SK-N-SH (cell line): ENCODE results near the gene BCAS3.

Experiments used
- CHD2 ChIP-seq: fragments of 150-350 bp; IDR thresholded peaks from 2 replicates; pipeline ENCODE4 v1.6.1; 2018; ENCODE audit warnings: low read length; ENCODE audit not compliant: partially characterized antibody
- EP300 ChIP-seq, 2 experiments: IDR thresholded peaks; 2 replicates each; pipeline versions ENCODE4 v1.4.0 to v1.6.1; 2012; ENCODE audit warnings: borderline replicate concordance in 1 of 2, low read depth in 1 of 2, low read length in 1 of 2
- EZH2phosphoT487 ChIP-seq: fragments of 200-600 bp; sonication (generic); IDR thresholded peaks from 2 replicates; pipeline ENCODE4 v1.6.1; 2017; ENCODE audit warnings: low read depth, mixed run types, mild to moderate bottlenecking, antibody characterized with exemption, moderate library complexity, borderline replicate concordance
- FOSL2 ChIP-seq: IDR thresholded peaks from 2 replicates; pipeline ENCODE4 v1.4.0; 2012; ENCODE audit warnings: low read depth, mild to moderate bottlenecking, moderate library complexity, borderline replicate concordance
- GATA2 ChIP-seq: sonication (generic); formaldehyde crosslinking; IDR thresholded peaks from 2 replicates; pipeline ENCODE4 v1.5.0; 2020; ENCODE audit warnings: mild to moderate bottlenecking, missing genetic modification reagents
- NFIC ChIP-seq: IDR thresholded peaks from 2 replicates; pipeline ENCODE4 v1.4.0; 2012; ENCODE audit warnings: borderline replicate concordance
- POLR2AphosphoS5 ChIP-seq: IDR thresholded peaks from 2 replicates; pipeline ENCODE4 v1.6.1; 2012; ENCODE audit warnings: low read depth, low read length
- RFX5 ChIP-seq: IDR thresholded peaks from 2 replicates; pipeline ENCODE4 v1.6.1; 2012; ENCODE audit warnings: mild to moderate bottlenecking, improper control_type of control experiment, low read length
- SIN3A ChIP-seq: IDR thresholded peaks from 2 replicates; pipeline ENCODE4 v1.6.1; 2012; ENCODE audit warnings: low read depth, mild to moderate bottlenecking, low read length, moderate library complexity, borderline replicate concordance
- YY1 ChIP-seq: IDR thresholded peaks from 2 replicates; pipeline ENCODE4 v1.4.0; 2012; ENCODE audit warnings: low read depth, mild to moderate bottlenecking
- TF ChIP-seq, protein P1 (sequence below): fragments of 200-600 bp; sonication (generic); IDR thresholded peaks from 2 replicates; pipeline ENCODE4 v1.6.1; 2017; ENCODE audit warnings: antibody characterized with exemption, mild to moderate bottlenecking, moderate library complexity
- TF ChIP-seq, protein P2 (sequence below): IDR thresholded peaks from 2 replicates; pipeline ENCODE4 v1.4.0; 2012; ENCODE audit warnings: low read depth
- TF ChIP-seq, protein P3 (sequence below): IDR thresholded peaks from 2 replicates; pipeline ENCODE4 v1.6.1; 2012; ENCODE audit warnings: mild to moderate bottlenecking, low read depth, low read length, moderate library complexity
- TF ChIP-seq, protein P4 (sequence below): fragments of 150-350 bp; IDR thresholded peaks from 2 replicates; pipeline ENCODE4 v1.6.1; 2017; ENCODE audit warnings: antibody characterized with exemption, low read length, low read depth, borderline replicate concordance

DNA sequence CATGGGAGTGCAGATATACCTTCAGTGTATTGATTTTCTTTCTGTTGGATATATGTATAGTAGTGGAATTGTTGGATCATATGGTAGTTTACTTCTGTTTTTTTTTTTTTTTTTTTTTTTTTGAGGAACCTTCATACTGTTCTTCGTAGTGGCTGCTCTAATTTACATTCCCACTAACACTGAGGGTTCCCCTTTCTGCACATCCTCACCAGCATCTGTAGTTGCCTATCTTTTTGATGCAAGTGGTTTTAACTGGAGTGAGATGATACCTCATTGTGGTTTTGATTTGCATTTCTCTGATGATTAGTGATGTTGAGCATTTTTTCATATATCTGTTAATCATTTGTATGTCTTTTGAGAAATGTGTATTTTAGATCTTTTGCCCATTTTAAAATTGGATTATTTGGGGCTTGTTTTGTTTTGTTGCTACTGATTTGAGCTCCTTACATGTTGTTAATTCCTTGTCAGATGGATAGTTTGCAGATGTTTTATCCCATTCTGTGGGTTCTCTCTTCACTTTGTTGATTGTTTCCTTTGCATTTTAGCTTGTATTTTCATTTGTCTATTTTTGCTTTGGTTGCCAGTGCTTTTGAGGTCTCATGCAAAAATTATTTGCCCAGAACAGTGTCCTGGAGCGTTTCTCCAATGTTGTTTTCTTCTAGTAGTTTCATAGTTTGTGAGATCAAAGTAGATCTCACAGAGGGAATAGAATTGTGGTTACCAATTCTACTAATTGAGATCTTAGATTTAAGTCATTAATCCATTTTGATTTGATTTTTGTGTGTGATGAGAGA, 25.0 kb upstream of the BCAS3 start:
- TF ChIP-seq GATA2 (no peak), NFIC (no peak), POLR2AphosphoS5 (no peak), FOSL2 (no peak), EZH2phosphoT487 (no peak), YY1 (no peak), EP300 (IDR thresholded peaks at IDR 0.05; ENCODE audit: borderline replicate concordance in 1 of 2, low read depth in 1 of 2, low read length in 1 of 2) (no peak), SIN3A (no peak), RFX5 (no peak), CHD2 (no peak)
- TF ChIP-seq, protein P1, sequence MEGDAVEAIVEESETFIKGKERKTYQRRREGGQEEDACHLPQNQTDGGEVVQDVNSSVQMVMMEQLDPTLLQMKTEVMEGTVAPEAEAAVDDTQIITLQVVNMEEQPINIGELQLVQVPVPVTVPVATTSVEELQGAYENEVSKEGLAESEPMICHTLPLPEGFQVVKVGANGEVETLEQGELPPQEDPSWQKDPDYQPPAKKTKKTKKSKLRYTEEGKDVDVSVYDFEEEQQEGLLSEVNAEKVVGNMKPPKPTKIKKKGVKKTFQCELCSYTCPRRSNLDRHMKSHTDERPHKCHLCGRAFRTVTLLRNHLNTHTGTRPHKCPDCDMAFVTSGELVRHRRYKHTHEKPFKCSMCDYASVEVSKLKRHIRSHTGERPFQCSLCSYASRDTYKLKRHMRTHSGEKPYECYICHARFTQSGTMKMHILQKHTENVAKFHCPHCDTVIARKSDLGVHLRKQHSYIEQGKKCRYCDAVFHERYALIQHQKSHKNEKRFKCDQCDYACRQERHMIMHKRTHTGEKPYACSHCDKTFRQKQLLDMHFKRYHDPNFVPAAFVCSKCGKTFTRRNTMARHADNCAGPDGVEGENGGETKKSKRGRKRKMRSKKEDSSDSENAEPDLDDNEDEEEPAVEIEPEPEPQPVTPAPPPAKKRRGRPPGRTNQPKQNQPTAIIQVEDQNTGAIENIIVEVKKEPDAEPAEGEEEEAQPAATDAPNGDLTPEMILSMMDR = no peak
- TF ChIP-seq, protein P2, sequence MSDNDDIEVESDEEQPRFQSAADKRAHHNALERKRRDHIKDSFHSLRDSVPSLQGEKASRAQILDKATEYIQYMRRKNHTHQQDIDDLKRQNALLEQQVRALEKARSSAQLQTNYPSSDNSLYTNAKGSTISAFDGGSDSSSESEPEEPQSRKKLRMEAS = no peak
- TF ChIP-seq, protein P3, sequence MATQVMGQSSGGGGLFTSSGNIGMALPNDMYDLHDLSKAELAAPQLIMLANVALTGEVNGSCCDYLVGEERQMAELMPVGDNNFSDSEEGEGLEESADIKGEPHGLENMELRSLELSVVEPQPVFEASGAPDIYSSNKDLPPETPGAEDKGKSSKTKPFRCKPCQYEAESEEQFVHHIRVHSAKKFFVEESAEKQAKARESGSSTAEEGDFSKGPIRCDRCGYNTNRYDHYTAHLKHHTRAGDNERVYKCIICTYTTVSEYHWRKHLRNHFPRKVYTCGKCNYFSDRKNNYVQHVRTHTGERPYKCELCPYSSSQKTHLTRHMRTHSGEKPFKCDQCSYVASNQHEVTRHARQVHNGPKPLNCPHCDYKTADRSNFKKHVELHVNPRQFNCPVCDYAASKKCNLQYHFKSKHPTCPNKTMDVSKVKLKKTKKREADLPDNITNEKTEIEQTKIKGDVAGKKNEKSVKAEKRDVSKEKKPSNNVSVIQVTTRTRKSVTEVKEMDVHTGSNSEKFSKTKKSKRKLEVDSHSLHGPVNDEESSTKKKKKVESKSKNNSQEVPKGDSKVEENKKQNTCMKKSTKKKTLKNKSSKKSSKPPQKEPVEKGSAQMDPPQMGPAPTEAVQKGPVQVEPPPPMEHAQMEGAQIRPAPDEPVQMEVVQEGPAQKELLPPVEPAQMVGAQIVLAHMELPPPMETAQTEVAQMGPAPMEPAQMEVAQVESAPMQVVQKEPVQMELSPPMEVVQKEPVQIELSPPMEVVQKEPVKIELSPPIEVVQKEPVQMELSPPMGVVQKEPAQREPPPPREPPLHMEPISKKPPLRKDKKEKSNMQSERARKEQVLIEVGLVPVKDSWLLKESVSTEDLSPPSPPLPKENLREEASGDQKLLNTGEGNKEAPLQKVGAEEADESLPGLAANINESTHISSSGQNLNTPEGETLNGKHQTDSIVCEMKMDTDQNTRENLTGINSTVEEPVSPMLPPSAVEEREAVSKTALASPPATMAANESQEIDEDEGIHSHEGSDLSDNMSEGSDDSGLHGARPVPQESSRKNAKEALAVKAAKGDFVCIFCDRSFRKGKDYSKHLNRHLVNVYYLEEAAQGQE = no peak
- TF ChIP-seq, protein P4, sequence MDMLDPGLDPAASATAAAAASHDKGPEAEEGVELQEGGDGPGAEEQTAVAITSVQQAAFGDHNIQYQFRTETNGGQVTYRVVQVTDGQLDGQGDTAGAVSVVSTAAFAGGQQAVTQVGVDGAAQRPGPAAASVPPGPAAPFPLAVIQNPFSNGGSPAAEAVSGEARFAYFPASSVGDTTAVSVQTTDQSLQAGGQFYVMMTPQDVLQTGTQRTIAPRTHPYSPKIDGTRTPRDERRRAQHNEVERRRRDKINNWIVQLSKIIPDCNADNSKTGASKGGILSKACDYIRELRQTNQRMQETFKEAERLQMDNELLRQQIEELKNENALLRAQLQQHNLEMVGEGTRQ = no peak
